Neural progenitor cell (in vitro differentiated cells): ENCODE data around the gene PRAMEF11. TPM values are rescaled to one million over a fixed set of nuclear protein-coding genes. Genes with fewer than 3 reads are reported as not detected.
"Not testable (repeated sequence)": the region's sequence is repeated elsewhere in the genome, so short reads cannot be mapped to it uniquely, and the experiment has no call there.

Experiments used
- DNase-seq: peaks from one replicate; pipeline ENCODE4 v3.0.0-alpha.2; 2016; ENCODE audit warnings: low spot score
- H2AFZ ChIP-seq: fragments of 200-600 bp; sonication (generic); replicated peaks from 2 replicates; pipeline ENCODE4 v1.6.1; 2016; ENCODE audit warnings: antibody characterized with exemption
- H3F3A ChIP-seq: fragments of 200-600 bp; sonication (generic); 2 replicates; pipeline ENCODE4 v1.6.1; 2016; ENCODE audit warnings: antibody characterized with exemption, low read depth
- H3K27ac ChIP-seq: fragments of 200-600 bp; sonication (generic); 2 replicates; pipeline ENCODE4 v1.5.1; 2016; ENCODE audit warnings: mild to moderate bottlenecking
- H3K27me3 ChIP-seq: fragments of 200-600 bp; sonication (generic); 2 replicates; pipeline ENCODE4 v1.6.1; 2016; ENCODE audit warnings: mild to moderate bottlenecking, moderate library complexity
- H3K36me3 ChIP-seq: fragments of 200-600 bp; sonication (generic); 2 replicates; pipeline ENCODE4 v1.5.1; 2016
- H3K4me1 ChIP-seq: fragments of 200-600 bp; sonication (generic); 2 replicates; pipeline ENCODE4 v1.6.1; 2016; ENCODE audit warnings: mixed run types
- H3K4me2 ChIP-seq: fragments of 200-600 bp; sonication (generic); 2 replicates; pipeline ENCODE4 v1.6.1; 2016
- H3K4me3 ChIP-seq: fragments of 200-600 bp; sonication (generic); 2 replicates; pipeline ENCODE4 v1.5.1; 2016
- H3K79me2 ChIP-seq: fragments of 200-600 bp; sonication (generic); 2 replicates; pipeline ENCODE4 v1.6.1; 2016; ENCODE audit warnings: low read depth
- H3K9ac ChIP-seq: fragments of 200-600 bp; sonication (generic); 2 replicates; pipeline ENCODE4 v1.6.1; 2016
- H3K9me3 ChIP-seq: fragments of 200-600 bp; sonication (generic); 2 replicates; pipeline ENCODE4 v1.5.1; 2016; ENCODE audit warnings: low read depth
- H4K20me1 ChIP-seq: fragments of 200-600 bp; sonication (generic); 2 replicates; pipeline ENCODE4 v1.6.1; 2016; ENCODE audit warnings: low read depth
- H3K27ac Mint-ChIP-seq: 3 replicates; pipeline ENCODE4 v1.8.0; 2021; ENCODE audit warnings: mixed read lengths
- H3K27me3 Mint-ChIP-seq: 2 replicates; pipeline ENCODE4 v1.8.0; 2022; ENCODE audit warnings: low read depth, mild to moderate bottlenecking, inconsistent platforms, moderate library complexity, mixed read lengths; ENCODE audit not compliant: insufficient read depth
- H3K36me3 Mint-ChIP-seq: 3 replicates; pipeline ENCODE4 v1.8.0; 2021; ENCODE audit warnings: mixed read lengths
- H3K4me1 Mint-ChIP-seq: 3 replicates; pipeline ENCODE4 v1.8.0; 2021; ENCODE audit warnings: mixed read lengths
- H3K4me3 Mint-ChIP-seq: 3 replicates; pipeline ENCODE4 v1.8.0; 2021; ENCODE audit warnings: mild to moderate bottlenecking, moderate library complexity, mixed read lengths
- H3K9me3 Mint-ChIP-seq: 3 replicates; pipeline ENCODE4 v1.8.0; 2020; ENCODE audit warnings: mixed read lengths
- CTCF ChIP-seq: fragments of 200-600 bp; sonication (generic); IDR thresholded peaks from 2 replicates; pipeline ENCODE4 v1.5.1; 2017; ENCODE audit warnings: antibody characterized with exemption, mild to moderate bottlenecking
- EZH2 ChIP-seq: fragments of 200-600 bp; sonication (generic); IDR thresholded peaks from 2 replicates; pipeline ENCODE4 v1.6.1; 2017; ENCODE audit warnings: antibody characterized with exemption, mild to moderate bottlenecking, moderate library complexity
- EZH2phosphoT487 ChIP-seq: fragments of 200-600 bp; sonication (generic); IDR thresholded peaks from 2 replicates; pipeline ENCODE4 v1.6.1; 2017; ENCODE audit warnings: antibody characterized with exemption
- total RNA-seq: library from RNA; depleted of rRNA; stranded (reverse); fragments of >200 nt; gene quantifications from 2 replicates; pipeline ENCODE4 v1.2.3, GENCODE V29; 2015; ENCODE audit warnings: low replicate concordance

PRAMEF11 gene
- total RNA-seq, 1 donor from 2014 or later, result not detected

GRCh38 chr1:12819061-12819460, 12.1 kb downstream of the PRAMEF11 start:
- H3K27me3 Mint-ChIP-seq, H3K9ac ChIP-seq, H3K9me3 ChIP-seq, H3K4me3 Mint-ChIP-seq, H3K27ac Mint-ChIP-seq, H3K27ac ChIP-seq, H3K4me2 ChIP-seq, H3F3A ChIP-seq, H3K36me3 Mint-ChIP-seq, H3K4me1 ChIP-seq, H3K4me3 ChIP-seq, H4K20me1 ChIP-seq, DNase-seq, H3K9me3 Mint-ChIP-seq, H3K27me3 ChIP-seq, H3K79me2 ChIP-seq, H2AFZ ChIP-seq, H3K4me1 Mint-ChIP-seq, H3K36me3 ChIP-seq: not testable (repeated sequence)

- peaks cover 10% of the 10 kb centered on the region for H3K27me3 Mint-ChIP-seq
- no peak overlapping the region for H3K4me2 ChIP-seq
- H3K79me2 ChIP-seq, result no peaks in the 10 kb centered on the region
- no peak for DNase-seq
- H3K9me3 ChIP-seq, result no peaks in the 10 kb centered on the region
- H3K27ac ChIP-seq, result no peak overlapping the region
- H3K27me3 ChIP-seq, result no peaks in the 10 kb centered on the region
- no peak overlapping the region for H2AFZ ChIP-seq
- H3K27ac Mint-ChIP-seq, result no peak overlapping the region
- peaks cover 6% of the 10 kb centered on the region for H3K9me3 Mint-ChIP-seq
- H4K20me1 ChIP-seq, result no peaks in the 10 kb centered on the region
- H3K9ac ChIP-seq, result no peak overlapping the region
- no peak overlapping the region for H3K4me3 ChIP-seq
- H3K4me1 Mint-ChIP-seq, result no peaks in the 10 kb centered on the region
- no peak for TF ChIP-seq EZH2
- TF ChIP-seq CTCF, result no peak
- no peaks in the 10 kb centered on the region for H3K4me1 ChIP-seq
- H3K4me3 Mint-ChIP-seq, result no peak overlapping the region
- H3K36me3 Mint-ChIP-seq, result no peaks in the 10 kb centered on the region
- H3K36me3 ChIP-seq, result no peaks in the 10 kb centered on the region
- no peaks in the 10 kb centered on the region for H3F3A ChIP-seq
Observed at GRCh38 chr1:12811409-12811784, 19.8 kb downstream of the PRAMEF11 start.

DNA sequence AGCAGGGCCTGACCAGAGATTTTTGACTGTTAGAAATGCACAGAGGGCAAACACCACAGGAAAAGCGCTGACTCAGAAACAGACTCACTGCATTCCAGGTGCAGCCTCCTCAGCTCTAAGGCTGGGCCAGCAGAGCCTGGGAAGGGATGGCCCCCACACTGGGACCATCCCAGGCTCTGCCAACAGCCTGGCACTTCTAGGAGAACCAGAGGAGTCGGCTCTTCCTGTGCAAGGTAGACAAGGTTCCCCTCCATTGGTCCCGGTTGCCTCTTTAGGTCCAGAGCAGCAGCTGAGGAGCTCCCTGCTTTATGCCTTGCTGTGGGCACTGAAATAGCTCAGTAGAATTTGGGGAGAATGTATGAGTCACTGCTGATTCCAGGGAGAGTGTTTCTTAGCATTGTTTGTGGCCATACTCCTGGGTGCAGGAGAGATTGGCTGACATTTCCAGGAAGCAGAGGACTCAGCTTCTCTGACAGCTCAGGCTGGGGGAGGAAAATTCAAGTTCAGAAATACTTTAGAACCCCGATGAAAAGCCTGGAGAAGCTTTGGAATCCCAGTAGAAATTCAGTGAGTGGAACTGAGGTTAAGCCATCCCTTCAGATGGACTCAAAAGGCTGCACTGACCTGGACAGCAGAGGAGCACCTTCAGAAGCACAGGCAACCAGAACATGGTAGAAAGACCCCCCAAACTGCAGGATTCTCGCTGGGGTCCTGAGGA, 20.4 kb downstream of the PRAMEF11 start:
- Histone ChIP-seq H3K4me3 (no peak overlapping the region), H3K27ac (no peak overlapping the region), H3K27me3 (no peaks in the 10 kb centered on the region), H3K79me2 (no peaks in the 10 kb centered on the region), H3K4me1 (no peaks in the 10 kb centered on the region), H2AFZ (no peak overlapping the region), H3F3A (no peaks in the 10 kb centered on the region), H3K36me3 (no peaks in the 10 kb centered on the region), H3K4me2 (no peak overlapping the region), H4K20me1 (no peaks in the 10 kb centered on the region), H3K9me3 (no peaks in the 10 kb centered on the region), H3K9ac (no peak overlapping the region)
- no peak for DNase-seq
- H3K27me3 Mint-ChIP-seq, result peaks cover 10% of the 10 kb centered on the region
- H3K36me3 Mint-ChIP-seq, result no peaks in the 10 kb centered on the region
- TF ChIP-seq EZH2 (no peak), EZH2phosphoT487 (no peak), CTCF (no peak)
- H3K4me1 Mint-ChIP-seq, result no peaks in the 10 kb centered on the region
- no peak overlapping the region for H3K4me3 Mint-ChIP-seq
- no peak overlapping the region for H3K27ac Mint-ChIP-seq
- peaks cover 6% of the 10 kb centered on the region for H3K9me3 Mint-ChIP-seq

GRCh38 chr1:12809933-12810332, 21.3 kb downstream of the PRAMEF11 start:
- peaks cover 10% of the 10 kb centered on the region for H3K27me3 Mint-ChIP-seq
- no peak overlapping the region for H3K4me3 Mint-ChIP-seq
- TF ChIP-seq CTCF (no peak), EZH2phosphoT487 (no peak), EZH2 (no peak)
- H3K36me3 ChIP-seq, result no peaks in the 10 kb centered on the region
- H3K4me1 ChIP-seq, result no peaks in the 10 kb centered on the region
- H4K20me1 ChIP-seq, result no peaks in the 10 kb centered on the region
- no peaks in the 10 kb centered on the region for H3K9me3 ChIP-seq
- no peaks in the 10 kb centered on the region for H3K4me1 Mint-ChIP-seq
- H3K9me3 Mint-ChIP-seq, result peaks cover 9% of the 10 kb centered on the region
- no peak overlapping the region for H3K4me2 ChIP-seq
- no peak for DNase-seq
- no peak overlapping the region for H3K9ac ChIP-seq
- H3K79me2 ChIP-seq, result no peaks in the 10 kb centered on the region
- no peak overlapping the region for H3K27ac ChIP-seq
- no peaks in the 10 kb centered on the region for H3K27me3 ChIP-seq
- no peak overlapping the region for H3K4me3 ChIP-seq
- no peak overlapping the region for H2AFZ ChIP-seq
- H3K27ac Mint-ChIP-seq, result no peak overlapping the region
- H3F3A ChIP-seq, result no peaks in the 10 kb centered on the region
- no peaks in the 10 kb centered on the region for H3K36me3 Mint-ChIP-seq
